CD4-positive, alpha-beta T cell treated with Interleukin-21 for 1 hour (primary cell): ENCODE data around the gene TIMM22.

Experiments
- DNase-seq: peaks from one replicate; pipeline ENCODE4 v3.0.0-alpha.2; 2020

TIMM22 gene

DNA sequence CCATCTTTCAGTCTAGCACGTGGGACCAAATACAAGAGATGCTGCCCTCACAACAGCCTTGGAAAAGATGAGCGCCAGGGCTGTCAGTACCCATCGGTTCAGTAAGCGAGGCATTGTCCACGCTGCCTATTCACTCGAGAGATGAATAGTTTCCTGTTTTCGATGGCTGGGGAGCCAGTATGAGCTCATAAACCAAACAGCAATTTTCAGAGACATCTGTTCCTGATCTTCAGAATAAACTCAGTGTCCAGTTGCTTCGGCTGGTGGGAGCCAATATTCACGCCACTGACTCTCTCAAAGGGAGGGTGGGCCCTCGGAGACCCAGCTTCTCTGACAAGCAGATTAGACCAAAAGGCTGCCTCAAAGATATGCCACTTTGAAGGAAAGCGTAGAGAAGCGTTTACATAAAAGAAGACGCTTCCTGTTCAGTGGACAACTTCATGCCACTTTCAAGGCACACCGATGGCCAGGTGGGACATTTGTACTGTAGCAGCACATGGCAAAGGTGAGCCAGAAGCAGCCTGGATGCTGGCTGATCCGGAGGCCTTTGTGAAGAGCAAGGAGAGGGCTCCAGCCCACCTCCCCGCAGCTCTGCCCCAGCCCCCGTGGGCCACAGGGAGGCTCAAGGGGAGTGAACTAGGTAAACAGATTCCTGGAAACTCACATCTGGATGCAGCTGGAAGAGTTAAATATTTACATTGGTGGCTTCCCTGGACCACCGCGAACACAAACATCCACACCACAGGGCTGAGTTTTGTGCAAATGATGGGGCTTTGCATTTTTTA, 6.0 kb downstream of the TIMM22 start:
- DNase-seq: no peak

DNA sequence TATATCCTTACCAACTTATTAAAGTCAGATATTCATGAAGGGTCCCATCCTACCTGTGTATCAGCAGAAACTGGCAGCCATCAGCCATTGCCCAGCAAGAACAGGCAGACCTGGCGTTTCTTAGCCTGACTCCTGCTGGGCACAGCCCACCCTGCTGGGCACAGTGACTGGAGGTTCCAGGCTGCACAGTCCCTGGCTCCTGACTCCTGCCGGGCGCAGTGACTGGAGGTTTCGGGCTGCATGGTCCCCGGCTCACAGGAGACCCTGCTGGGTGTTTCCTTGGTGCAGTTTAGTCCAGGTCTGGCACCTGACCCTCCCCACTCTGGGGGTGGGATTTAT, 6.7 kb downstream of the TIMM22 start:
- DNase-seq: no peak

DNA sequence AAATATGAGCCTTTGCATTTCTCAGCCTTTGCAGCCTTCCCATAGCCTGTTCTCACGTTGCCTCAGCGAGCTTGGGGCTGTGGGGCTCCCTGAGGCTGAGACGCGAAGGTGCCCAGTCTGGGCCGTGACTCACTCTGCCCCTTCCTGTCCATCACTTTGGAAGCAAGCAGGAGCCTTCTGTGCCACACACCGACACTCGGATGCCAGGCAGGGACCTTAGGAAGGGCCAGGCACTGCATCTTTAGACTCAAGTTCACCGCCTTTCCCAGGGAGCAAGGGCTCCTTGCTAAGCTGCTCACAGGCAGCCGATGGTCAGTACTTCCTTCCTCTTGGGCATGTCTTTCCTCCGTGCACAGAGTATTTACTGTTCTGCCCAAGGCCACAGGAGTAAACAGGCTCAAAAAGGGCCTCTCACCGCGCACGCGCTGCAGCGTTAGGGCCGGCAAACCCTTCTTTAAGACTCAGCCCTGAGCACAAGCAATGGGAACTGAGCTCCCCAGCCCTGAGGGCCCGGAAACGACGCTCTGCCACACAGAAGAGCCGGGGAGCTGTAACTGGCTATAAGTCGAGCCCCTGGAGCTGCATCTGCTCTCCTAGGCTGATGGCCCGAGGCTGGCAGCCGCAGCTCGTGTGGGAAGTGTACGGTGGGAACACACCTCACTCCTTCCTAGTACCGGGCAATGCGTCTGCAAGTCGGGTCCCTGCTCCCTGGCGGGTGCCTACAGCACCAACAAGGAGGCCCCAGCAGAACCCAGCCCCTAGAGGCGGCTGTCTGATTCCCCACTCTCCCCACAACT, 7.2 kb downstream of the TIMM22 start:
- no peak for DNase-seq

DNA sequence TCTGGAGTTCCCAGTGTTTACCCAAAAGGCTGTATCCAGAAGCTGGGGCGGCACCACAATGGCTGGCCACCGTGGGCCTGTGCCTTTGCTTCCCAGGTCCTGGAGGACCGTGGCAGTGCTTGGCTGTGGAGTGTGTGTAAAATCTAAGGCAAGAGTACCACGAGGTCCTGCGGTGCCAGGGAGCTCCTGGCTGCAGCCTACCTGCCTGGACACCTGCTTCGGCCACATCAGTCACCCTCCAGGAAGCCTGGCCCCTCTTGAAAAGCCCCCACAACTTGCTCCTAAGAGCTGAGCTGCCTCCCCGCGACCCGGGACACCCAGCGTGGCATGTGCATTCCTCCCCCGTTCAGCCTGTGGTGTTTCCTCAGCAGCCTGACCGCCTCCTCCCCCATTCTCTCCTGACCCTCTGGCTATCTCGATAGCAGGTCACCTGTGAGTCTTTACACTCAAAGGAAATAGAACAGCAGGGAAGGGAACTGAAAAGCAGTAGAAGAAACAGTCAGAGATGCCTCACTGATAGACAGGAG, 7.9 kb downstream of the TIMM22 start:
- no peak for DNase-seq

DNA sequence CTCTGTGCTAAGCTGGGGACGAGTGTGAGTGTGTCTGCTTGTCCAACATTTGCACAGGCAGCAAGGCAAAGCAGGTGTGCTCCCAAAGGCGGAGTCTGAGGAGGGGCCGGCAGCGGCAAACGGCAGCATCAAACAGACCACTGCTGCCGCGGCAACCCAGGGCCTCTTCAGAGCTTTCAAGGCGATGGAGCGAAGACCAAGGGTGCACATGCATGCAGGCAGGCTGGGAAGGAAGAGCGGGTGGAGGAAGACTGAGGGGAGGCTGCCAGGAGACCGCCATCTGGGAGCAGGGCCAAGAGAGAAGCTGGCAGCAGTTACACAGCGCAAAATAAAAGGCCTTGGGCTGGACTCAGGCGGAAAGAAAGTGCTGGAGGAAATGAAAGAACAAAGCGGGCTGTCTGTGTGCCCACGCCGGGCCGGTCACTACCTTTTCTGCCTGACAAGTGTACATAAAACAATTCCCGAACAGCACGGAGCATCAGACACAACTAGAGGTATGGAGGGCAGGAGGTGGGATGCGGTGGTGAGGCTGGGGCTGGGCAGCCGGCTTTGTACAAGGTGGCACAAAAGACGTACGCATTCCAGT, 8.5 kb downstream of the TIMM22 start:
- DNase-seq: no peak

DNA sequence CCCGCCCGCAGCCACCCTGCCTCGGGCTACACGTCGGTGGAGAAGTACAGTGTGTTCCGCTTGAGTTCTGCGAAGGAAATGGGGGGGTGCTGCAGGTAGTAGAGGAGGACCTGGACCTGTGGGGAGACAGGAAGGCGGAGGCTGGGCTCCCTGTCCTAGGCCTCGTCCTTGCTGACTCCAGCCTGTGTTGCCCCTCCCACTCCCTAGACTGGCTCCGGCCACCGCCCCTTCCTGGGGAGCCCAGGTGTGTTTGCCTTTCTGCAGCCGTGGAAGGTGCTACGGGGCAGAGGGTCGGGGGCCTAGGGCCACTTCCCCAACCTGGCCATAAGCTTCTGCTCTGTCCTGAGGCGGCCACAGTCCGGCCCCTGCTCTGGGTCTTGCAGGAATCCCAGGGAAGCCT, 9.1 kb downstream of the TIMM22 start:
- DNase-seq: no peak

DNA sequence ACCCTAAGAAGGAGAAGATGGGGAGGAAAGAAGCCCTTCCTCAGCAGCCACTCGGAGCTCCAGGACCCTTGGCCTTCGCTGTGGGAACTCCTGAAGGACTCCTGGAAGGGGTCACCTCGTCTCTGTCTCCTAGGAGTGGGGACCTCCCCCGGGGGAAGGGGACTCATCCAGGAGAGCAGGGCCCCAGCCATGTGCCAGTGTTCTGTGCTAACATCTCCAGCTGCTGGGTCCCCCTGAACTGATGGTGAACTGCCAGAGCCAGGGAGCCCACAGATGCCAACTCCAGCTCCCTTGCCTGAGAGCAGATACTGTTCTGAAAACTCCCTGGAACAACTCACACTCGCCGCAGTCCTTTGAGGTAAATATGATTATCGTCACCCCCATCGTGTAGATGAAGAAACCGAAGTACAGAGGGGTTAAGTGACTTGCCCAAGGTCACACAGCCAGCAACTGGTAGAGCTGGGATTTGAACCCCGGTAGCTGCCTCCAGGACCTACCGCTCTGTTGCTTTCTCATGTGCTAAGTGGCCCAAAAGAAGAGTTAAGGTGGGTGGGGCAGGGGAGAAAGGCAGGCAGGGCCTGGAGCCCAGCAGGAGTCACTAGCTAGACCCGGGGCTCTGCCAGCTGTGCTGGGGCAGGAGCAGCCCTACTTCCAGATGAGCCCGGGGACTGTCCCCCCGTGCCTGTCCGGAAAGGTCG, 10.5 kb downstream of the TIMM22 start:
- DNase-seq: no peak

DNA sequence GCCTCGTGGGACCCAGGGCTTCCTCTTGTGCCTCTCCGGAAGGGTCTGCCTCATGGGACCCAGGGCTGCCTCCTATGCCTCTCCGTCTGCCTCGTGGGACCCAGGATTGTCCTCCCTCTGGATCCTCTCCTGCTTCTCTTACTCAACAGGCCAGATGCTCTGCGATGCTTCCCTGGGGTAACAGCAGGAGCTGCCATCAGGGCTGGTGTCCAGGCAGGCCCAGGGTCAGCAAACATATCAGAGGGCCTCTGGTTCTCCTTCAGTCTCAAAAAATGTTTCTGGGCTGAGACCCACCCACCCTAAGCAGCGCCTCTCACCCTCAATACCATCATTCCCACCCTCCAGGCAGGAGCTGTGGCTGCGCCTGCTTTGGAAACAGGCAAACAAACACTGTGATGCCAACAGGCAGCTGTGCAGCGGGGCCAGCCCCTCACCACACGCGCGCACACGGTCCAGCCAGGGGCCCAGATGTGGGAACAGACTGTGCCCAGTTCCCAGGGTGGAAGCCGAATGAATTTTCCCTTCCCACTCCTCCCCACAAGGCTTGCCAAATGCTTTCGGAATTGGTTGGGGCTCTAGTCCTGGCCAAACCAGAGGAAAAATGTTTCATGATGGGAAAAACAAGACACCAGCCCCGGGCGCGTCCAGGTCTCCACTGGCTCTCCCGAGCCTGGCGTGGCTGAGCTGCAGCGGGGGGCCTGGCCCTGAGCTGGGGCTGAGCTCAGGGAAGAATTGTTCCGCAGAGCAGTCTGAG, 11.3 kb downstream of the TIMM22 start:
- no peak for DNase-seq

DNA sequence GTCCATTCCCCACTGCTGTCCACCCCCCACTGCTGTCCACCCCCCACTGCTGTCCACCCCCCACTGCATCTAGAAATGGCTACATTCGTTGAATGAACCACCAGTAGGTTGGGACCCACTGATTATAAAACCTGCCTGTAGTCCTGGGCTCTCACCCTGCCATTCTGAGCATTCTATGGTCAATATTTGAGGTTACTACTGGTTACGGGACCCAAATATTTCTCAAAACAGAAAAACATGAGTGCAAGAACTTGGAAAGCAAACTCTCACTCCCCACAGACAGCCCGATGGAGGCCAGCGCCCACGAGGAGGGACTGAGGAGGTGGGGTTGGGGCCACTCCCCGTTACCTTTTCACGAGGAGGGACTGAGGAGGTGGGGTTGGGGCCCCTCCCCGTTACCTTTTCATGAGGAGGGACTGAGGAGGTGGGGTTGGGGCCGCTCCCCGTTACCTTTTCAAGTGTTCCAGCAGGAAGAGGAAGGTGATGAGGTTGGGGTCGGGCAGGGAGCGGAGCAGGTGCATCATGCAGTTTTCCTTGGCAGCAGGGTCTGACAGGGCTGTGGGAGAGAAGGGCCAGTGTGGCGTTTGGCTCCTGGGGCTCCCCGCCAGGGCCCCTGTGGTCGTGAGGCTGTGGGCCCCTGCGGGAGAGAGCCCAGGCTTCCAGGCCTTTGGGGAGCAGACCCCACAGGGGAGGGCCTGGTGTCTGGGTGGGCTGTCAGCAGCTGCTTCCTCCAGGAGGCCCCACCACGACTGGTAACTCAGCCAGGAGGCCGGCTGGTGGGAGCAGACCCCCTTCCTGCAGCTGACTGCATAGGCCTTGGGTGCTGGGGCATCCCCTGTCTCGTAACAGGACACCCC, 12.5 kb downstream of the TIMM22 start:
- no peak for DNase-seq

DNA sequence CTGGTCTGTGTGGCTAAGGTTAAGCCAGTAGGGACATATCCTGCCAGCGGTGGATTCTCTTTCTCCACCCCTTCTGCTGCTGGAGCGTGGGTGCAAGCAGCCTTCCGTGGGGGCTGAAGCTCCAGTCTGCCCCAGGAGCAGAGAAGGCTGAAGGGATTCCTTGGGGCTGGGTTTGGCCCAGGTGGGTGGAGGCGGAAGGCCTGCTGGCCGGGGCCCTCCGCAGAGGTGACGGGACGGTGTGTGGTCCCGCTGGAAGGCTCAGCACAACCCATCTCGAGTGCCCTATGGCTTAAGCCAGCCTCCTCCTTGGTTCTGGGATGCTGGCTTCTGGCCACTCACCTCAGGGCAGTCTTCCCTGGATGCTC, 13.1 kb downstream of the TIMM22 start:
- no peak for DNase-seq

DNA sequence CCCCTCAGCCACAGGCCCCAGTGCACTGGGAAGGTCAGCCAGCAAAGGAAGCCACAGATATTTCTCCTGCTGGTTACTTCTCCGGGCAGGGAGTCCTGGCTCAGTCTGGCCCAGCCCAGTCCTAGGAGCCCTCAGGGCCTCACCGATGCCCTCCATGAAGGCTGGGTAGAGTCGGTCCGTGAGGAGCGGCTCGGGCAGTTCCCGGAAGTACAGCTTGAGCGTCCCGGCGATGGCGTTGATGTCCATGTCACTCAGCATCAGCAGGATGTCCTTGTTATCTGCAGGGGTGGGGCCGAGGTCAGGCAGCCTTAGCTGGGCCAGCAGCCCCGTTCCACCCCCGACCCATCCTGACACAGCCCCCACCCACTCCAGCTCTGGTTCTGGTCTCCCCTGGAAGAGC, 13.7 kb downstream of the TIMM22 start:
- DNase-seq: no peak

DNA sequence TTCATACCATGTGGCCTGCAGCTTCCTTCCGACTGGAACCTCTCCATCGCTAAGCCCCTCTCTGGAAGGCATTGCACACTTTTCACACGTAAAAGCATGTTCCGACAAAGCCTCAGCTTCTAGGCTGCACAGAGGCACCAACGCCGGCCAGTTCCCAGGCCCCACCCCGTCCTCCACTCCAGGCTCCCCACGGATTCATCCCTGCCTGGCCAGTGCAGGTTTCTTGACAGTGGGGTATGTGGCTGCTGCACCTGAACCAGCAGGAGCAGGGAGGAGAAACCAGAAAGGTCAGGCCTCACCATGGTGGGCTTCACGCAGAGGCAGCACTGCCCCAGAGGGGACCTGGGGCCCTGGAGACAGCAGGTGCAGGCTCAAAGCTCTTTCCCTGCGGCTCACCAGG, 14.2 kb downstream of the TIMM22 start:
- DNase-seq: no peak

DNA sequence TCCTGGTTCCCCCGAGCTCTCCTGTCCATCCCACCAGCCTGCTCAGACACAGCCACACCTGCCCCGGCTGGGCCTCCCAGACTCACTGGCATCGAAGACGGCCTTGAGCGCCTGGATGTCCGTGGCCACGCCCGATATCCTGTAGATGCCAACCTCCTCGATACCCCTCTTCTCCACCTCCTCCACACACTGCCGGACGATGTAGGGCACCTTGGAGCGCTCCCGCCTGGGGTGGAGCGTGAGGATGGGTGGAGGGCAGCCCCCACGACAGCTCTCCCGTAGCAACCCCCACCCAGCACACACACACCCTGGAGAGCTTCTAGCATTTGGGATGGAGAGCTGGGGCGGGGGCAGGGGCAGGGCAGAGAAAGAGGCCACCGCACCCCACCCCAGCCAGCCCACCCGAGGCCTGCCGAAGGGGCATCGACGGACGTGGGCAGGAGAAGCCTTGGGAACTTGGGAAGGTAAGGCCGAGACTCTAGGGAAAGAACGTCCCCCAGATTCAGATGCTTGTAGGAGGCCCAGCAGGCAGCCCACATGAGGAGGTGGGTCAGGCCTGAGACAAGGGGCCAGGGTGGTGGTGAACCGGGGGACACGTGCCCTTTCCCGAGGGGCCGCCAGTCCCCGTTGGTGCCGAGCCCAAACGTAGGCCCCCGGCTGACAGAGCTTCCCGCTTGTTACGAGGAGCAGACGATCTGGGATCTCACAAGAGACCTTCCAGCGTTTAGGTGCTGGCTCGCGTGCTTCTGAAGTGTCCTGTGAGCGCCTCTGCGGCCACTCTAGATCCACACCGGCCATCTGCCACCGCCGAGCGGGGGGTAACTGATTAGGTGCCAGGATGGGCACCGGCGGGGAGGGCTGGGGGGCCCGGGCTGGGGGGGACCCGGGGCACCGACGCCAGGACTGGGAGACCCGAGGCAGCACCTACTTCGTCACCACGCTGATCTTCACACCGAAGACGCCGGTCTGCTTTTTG, 15.1 kb downstream of the TIMM22 start:
- no peak for DNase-seq

DNA sequence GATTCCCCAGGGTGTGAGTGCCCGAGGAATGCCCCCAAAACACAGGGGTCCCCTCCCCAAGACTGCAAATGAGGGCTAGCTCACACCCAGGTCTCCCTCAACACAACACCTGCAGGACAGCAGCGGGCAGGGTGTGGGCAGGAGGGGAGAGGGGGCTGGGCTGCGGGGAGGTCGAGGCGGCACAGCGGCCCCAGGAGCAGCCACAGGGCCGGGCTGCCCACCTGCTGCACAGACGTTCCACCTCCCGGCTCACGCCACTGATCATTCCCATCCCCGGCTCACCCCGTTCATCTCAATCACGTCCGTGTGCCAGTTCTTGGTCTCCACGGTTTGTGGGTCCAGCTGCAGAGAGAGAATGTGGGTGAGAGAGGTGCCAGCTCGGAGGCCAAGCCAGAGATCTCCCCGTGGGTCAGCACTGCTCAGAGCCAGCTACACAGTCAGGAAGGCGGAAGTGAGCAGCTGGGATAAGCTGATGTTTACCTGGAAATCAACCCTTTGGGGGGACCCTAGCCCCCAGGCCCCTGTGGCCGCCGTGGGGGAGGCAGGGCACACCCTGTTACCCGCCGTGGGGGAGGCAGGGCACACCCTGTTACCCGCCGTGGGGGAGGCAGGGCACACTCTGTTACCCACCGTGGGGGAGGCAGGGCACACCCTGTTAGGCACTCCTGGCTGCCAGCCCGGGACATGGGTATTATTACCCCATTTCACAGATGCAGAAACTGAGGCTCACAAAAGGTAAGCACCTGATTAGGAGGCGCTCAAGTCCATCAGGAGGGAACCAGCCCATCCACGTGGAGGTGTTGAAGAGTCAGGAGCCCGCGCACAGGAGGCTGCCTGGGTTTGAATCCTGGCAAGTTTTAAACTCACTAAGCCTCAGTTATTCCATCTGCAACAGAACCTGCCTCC, 16.1 kb downstream of the TIMM22 start:
- no peak for DNase-seq

DNA sequence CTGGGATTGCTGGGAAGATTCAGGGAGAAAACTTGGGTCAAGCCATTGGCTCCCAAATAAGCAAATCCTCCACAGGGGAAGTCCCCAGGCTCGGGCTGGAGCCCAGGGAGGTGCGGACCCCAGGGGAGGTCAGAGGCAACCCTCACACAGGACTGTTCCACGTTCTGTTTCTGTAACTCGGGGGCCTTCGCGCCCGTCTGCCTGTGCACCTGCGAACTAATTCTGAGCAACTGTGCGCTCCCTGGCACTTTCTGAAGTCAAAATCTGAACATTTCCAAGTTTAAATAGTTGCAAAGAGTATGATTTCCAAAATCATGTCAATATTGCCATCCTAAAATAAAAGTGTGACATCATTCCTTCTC, 16.8 kb downstream of the TIMM22 start:
- DNase-seq: no peak

DNA sequence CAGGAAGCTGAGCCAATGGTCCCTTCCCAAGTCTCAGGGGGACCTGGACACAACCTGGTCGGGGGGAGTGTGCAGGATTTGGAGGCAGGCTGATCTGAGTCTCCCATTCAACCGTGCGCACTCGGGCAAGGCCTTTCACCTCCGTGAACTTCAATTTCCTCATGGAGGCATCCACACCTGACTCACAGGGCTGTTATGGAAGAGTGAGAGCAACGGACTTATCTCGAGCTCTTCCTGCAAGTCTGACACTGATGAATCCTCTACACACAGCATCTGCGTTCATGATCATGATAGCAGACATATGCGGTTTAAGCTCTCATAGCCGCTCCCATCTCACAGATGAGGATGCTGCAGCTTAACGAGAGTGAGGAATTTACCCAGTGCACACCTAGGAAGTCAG, 21.6 kb downstream of the TIMM22 start:
- no peak for DNase-seq

DNA sequence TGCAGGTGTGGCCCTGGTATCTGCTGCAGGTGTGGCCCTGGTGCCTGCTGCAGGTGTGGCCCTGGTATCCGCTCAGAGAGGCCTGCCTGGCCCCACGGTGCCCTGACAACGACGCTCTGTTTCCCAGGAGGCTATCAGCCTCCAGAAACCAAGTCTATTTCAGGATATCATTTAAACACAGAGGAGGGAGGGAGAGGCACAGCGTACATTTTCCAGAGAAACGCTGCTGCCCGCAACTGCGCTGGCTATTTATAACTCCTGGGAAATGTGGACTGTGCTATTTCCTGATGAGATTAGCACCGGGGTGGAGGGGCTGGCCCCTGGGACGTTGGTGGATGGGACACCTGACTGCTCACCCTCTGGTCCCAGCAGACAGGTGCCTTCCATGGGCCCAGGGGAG, 22.5 kb downstream of the TIMM22 start:
- DNase-seq: no peak

DNA sequence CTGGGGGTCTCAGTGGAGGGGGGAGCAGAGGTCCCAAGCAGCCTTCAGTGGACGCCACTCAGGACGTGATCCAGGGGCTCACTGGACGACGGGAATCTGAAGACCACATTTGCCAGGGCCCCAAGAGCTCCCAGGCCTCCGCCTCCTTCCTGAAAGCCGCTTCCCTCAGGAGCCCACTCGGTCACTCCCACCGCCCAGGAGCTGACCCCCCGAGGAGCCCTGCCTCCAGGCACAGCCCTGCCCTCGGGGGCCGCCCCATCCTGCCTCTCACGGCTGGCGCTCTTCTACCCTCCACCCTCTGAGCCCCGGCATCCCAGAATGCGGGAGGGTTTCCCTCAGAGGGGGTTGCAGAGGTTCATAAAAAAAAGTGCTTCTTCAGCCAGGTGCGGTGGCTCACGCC, 24.2 kb downstream of the TIMM22 start:
- DNase-seq: no peak

DNA sequence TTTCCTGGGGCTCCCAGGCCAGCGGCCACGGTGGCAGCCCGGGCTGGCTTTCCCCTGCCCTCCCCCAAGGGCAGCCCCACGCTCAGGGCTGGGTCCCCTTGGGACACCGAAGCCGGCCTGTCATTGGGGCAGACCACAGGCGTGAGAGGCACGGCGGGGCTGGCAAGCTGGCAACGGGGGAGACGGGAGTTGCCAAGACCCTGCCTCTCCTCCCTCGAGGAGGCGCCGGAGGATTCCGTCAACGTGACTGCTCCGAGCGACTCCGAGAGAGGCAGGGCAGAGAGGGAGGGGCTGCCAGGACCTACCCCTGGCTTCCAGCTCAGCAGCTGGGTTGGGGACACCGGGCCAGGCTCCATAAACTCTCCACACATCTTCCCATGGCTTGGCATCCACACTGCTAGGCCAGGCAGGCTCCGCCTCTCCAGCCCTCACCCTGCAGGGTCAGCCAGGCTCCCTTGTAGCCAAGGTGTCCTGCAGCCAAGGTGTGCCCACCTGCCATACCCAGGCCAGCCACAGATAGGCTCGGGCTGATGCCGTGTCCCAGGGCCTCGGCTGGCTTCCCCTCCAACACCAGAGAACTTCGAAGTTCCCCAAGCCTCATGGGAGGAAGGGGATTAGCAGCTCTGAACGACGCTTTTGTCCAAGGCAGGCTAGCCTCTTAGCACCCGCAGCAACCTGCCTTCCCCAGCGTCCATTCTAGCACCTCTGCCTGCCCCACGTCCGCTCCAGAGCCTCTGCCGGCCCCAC, 25.5 kb downstream of the TIMM22 start:
- no peak for DNase-seq
